SK-N-SH (cell line): ENCODE data around the gene IL6R.

ENCODE experiments used
- EZH2phosphoT487 ChIP-seq: fragments of 200-600 bp; sonication (generic); IDR thresholded peaks from 2 replicates; pipeline ENCODE4 v1.6.1; 2017; ENCODE audit warnings: low read depth, mixed run types, mild to moderate bottlenecking, antibody characterized with exemption, moderate library complexity, borderline replicate concordance
- GABPA ChIP-seq: IDR thresholded peaks from 2 replicates; pipeline ENCODE4 v1.4.0; 2012; ENCODE audit warnings: low read depth, mild to moderate bottlenecking
- POLR2AphosphoS5 ChIP-seq: IDR thresholded peaks from 2 replicates; pipeline ENCODE4 v1.6.1; 2012; ENCODE audit warnings: low read depth, low read length

GRCh38 chr1:154465621-154466195 lies 60.6 kb downstream of the IL6R start:
- TF ChIP-seq POLR2AphosphoS5 (no peak), GABPA (no peak), EZH2phosphoT487 (no peak)
